Neural cell (in vitro differentiated cells): ENCODE data around the gene MRPL24. TPM values are rescaled to one million over a fixed set of nuclear protein-coding genes. Genes with fewer than 3 reads are reported as not detected.

Experiments used
- H2AFZ ChIP-seq: fragments of 200-600, 300-800 bp; sonication (generic), shearing (Covaris generic); 2 replicates; pipeline ENCODE4 v1.6.0; 2014; ENCODE audit warnings: low read depth, mild to moderate bottlenecking, antibody characterized with exemption, low read length, moderate library complexity
- H3F3A ChIP-seq: fragments of 200-600 bp; shearing (Covaris generic); 2 replicates; pipeline ENCODE4 v1.6.1; 2016; ENCODE audit warnings: mild to moderate bottlenecking, moderate library complexity, mixed read lengths, antibody characterized with exemption, low read length; ENCODE audit not compliant: insufficient read depth, poor library complexity, severe bottlenecking
- H3K27ac ChIP-seq: fragments of 200-600, 300-800 bp; sonication (generic), shearing (Covaris generic); 2 replicates; pipeline ENCODE4 v1.5.1; 2014; ENCODE audit warnings: mild to moderate bottlenecking, low read length, moderate library complexity
- H3K27me3 ChIP-seq: fragments of 300-800, 200-600 bp; sonication (generic), shearing (Covaris generic); 2 replicates; pipeline ENCODE4 v1.6.0; 2014; ENCODE audit warnings: mild to moderate bottlenecking, low read depth, low read length, moderate library complexity; ENCODE audit not compliant: insufficient read depth
- H3K36me3 ChIP-seq: fragments of 300-800, 200-600 bp; sonication (generic), shearing (Covaris generic); 2 replicates; pipeline ENCODE4 v1.5.1; 2014; ENCODE audit warnings: mild to moderate bottlenecking, antibody characterized with exemption, low read length, moderate library complexity; ENCODE audit not compliant: insufficient read depth
- H3K4me2 ChIP-seq: fragments of 300-800, 200-600 bp; sonication (generic), shearing (Covaris generic); 2 replicates; pipeline ENCODE4 v1.6.0; 2014; ENCODE audit warnings: mild to moderate bottlenecking, low read length
- H3K4me3 ChIP-seq: fragments of 300-800, 200-600 bp; sonication (generic), shearing (Covaris generic); 2 replicates; pipeline ENCODE4 v1.5.1; 2014; ENCODE audit warnings: mild to moderate bottlenecking, low read length, moderate library complexity
- H3K79me2 ChIP-seq: fragments of 200-600 bp; shearing (Covaris generic); replicated peaks from 2 replicates; pipeline ENCODE4 v1.6.0; 2014; ENCODE audit warnings: mild to moderate bottlenecking, low read length, moderate library complexity; ENCODE audit not compliant: insufficient read depth
- H3K9ac ChIP-seq: fragments of 300-800, 200-600 bp; sonication (generic), shearing (Covaris generic); 2 replicates; pipeline ENCODE4 v1.6.1; 2016; ENCODE audit warnings: mild to moderate bottlenecking, low read length, mixed read lengths
- H3K9me2 ChIP-seq: fragments of 200-600 bp; shearing (Covaris generic); 2 replicates; pipeline ENCODE4 v1.6.1; 2016; ENCODE audit warnings: mild to moderate bottlenecking, low read length, mixed read lengths; ENCODE audit not compliant: insufficient read depth
- H3K9me3 ChIP-seq: fragments of 200-600, 300-800 bp; sonication (generic), shearing (Covaris generic); 2 replicates; pipeline ENCODE4 v1.6.1; 2016; ENCODE audit warnings: mild to moderate bottlenecking, mixed run types, low read length, moderate library complexity, mixed read lengths
- H4K20me1 ChIP-seq: fragments of 200-600 bp; shearing (Covaris generic); 2 replicates; pipeline ENCODE4 v1.6.1; 2016; ENCODE audit warnings: mild to moderate bottlenecking, mixed run types; ENCODE audit not compliant: insufficient read depth
- CTCF ChIP-seq: fragments of 450-650 bp; IDR thresholded peaks from 2 replicates; pipeline ENCODE4 v1.5.1; 2014; ENCODE audit warnings: antibody characterized with exemption, mild to moderate bottlenecking, moderate library complexity; ENCODE audit not compliant: poor library complexity, severe bottlenecking
- EP300 ChIP-seq: fragments of 450-650 bp; conservative IDR thresholded peaks from 2 replicates; pipeline ENCODE4 v1.6.1; 2014; ENCODE audit warnings: antibody characterized with exemption, mild to moderate bottlenecking, moderate library complexity; ENCODE audit not compliant: poor library complexity, severe bottlenecking
- EZH2 ChIP-seq: fragments of 200-600, 300-800 bp; shearing (Covaris generic), sonication (generic); IDR thresholded peaks from 2 replicates; pipeline ENCODE4 v1.6.1; 2014; ENCODE audit warnings: antibody characterized with exemption, low read length, borderline replicate concordance, mild to moderate bottlenecking; ENCODE audit not compliant: insufficient read depth, poor library complexity, severe bottlenecking
- MXI1 ChIP-seq: fragments of 450-650 bp; conservative IDR thresholded peaks from 2 replicates; pipeline ENCODE4 v1.6.1; 2014; ENCODE audit warnings: antibody characterized with exemption, mild to moderate bottlenecking; ENCODE audit not compliant: poor library complexity, severe bottlenecking
- POLR2AphosphoS5 ChIP-seq: IDR thresholded peaks from 2 replicates; pipeline ENCODE4 v1.6.1; 2012
- RAD21 ChIP-seq: fragments of 450-650 bp; conservative IDR thresholded peaks from 2 replicates; pipeline ENCODE4 v1.6.1; 2014; ENCODE audit warnings: antibody characterized with exemption, mild to moderate bottlenecking, moderate library complexity
- REST ChIP-seq: IDR thresholded peaks from 2 replicates; pipeline ENCODE4 v1.6.1; 2012; ENCODE audit warnings: borderline replicate concordance
- SMC3 ChIP-seq: fragments of 450-650 bp; conservative IDR thresholded peaks from 2 replicates; pipeline ENCODE4 v1.6.1; 2014; ENCODE audit warnings: antibody characterized with exemption, mild to moderate bottlenecking, moderate library complexity; ENCODE audit not compliant: poor library complexity
- TAF1 ChIP-seq: IDR thresholded peaks from 2 replicates; pipeline ENCODE4 v1.6.1; 2012; ENCODE audit warnings: low read depth
- polyA plus RNA-seq: library from polyadenylated mRNA; depleted of rRNA; stranded (reverse); fragments of >200 nt; gene quantifications from 2 replicates; pipeline ENCODE4 v1.2.3, GENCODE V29; 2014

MRPL24 gene
- polyA plus RNA-seq, 1 donor from 2014 or later, result 56.5 TPM

- Histone ChIP-seq H4K20me1 (no peaks in the 10 kb centered on the region), H3K4me3 (no peak overlapping the region), H3K79me2 (peaks cover 57% of the 10 kb centered on the region), H3K36me3 (no peaks in the 10 kb centered on the region), H3K27me3 (no peaks in the 10 kb centered on the region), H3K27ac (no peak overlapping the region), H3K9me3 (no peaks in the 10 kb centered on the region), H3K9me2 (no peaks in the 10 kb centered on the region), H3F3A (no peaks in the 10 kb centered on the region), H2AFZ (no peak overlapping the region), H3K4me2 (no peak overlapping the region), H3K9ac (no peak overlapping the region)
- no peak for TF ChIP-seq MXI1
- no peak for TF ChIP-seq EP300
- no peak for TF ChIP-seq CTCF
- no peak for TF ChIP-seq REST
- TF ChIP-seq RAD21, result no peak
- TF ChIP-seq TAF1, result no peak
- TF ChIP-seq EZH2, result no peak
- no peak for TF ChIP-seq POLR2AphosphoS5
- TF ChIP-seq SMC3, result no peak
These were observed 32.0 kb upstream of the MRPL24 start for GRCh38 chr1:156772728-156773497.

GRCh38 chr1:156772222-156772621 is 31.3 kb upstream of the MRPL24 start:
- H3K27ac ChIP-seq, result no peak overlapping the region
- H3K9me2 ChIP-seq, result no peaks in the 10 kb centered on the region
- H3K9ac ChIP-seq, result no peak overlapping the region
- no peaks in the 10 kb centered on the region for H3K27me3 ChIP-seq
- no peak overlapping the region for H2AFZ ChIP-seq
- H3F3A ChIP-seq, result no peaks in the 10 kb centered on the region
- no peaks in the 10 kb centered on the region for H4K20me1 ChIP-seq
- no peak overlapping the region for H3K4me2 ChIP-seq
- no peaks in the 10 kb centered on the region for H3K36me3 ChIP-seq
- H3K9me3 ChIP-seq, result no peaks in the 10 kb centered on the region
- H3K79me2 ChIP-seq, result peaks cover 56% of the 10 kb centered on the region
- no peak overlapping the region for H3K4me3 ChIP-seq
- TF ChIP-seq POLR2AphosphoS5 (no peak), SMC3 (no peak), TAF1 (no peak), MXI1 (no peak), REST (no peak)
